HepG2 (cell line): ENCODE measurements around the gene ZNF217.
"Not testable (repeated sequence)": the region's sequence is repeated elsewhere in the genome, so short reads cannot be mapped to it uniquely, and the experiment has no call there.

Source experiments
- ATF3 ChIP-seq: sonication (generic); formaldehyde crosslinking; IDR thresholded peaks from 2 replicates; pipeline ENCODE4 v1.4.0; 2020; ENCODE audit warnings: missing genetic modification reagents
- EP300 ChIP-seq, 3 experiments: sonication (generic) in 1 of 3; formaldehyde crosslinking in 1 of 3; IDR thresholded peaks; 2 replicates each; pipeline versions ENCODE4 v1.5.1 to v1.6.1; 2011 to 2020; ENCODE audit warnings: low read depth in 2 of 3, low read length in 2 of 3, borderline replicate concordance in 1 of 3, improper control_type of control experiment in 1 of 3, mild to moderate bottlenecking in 1 of 3, missing genetic modification reagents in 1 of 3, moderate library complexity in 1 of 3
- NFE2 ChIP-seq: sonication (generic); formaldehyde crosslinking; IDR thresholded peaks from 2 replicates; pipeline ENCODE4 v1.4.0; 2020; ENCODE audit warnings: missing genetic modification reagents
- POLR2A ChIP-seq, 2 experiments: IDR thresholded peaks; 2 replicates each; pipeline ENCODE4 v1.6.1; 2011; ENCODE audit warnings: low read depth in 2 of 2, low read length in 2 of 2, mild to moderate bottlenecking in 1 of 2, moderate library complexity in 1 of 2; ENCODE audit not compliant: insufficient read depth in 1 of 2
- SP5 ChIP-seq: IDR thresholded peaks from 2 replicates; pipeline ENCODE4 v1.6.1; 2016; ENCODE audit warnings: low read depth, borderline replicate concordance
- ZBTB7A ChIP-seq: sonication (generic); formaldehyde crosslinking; IDR thresholded peaks from 2 replicates; pipeline ENCODE4 v1.8.0; 2022; ENCODE audit warnings: mild to moderate bottlenecking, missing genetic modification reagents
- ZFP36 ChIP-seq: fragments of 150-350 bp; IDR thresholded peaks from 2 replicates; pipeline ENCODE4 v1.6.1; 2018; ENCODE audit warnings: borderline replicate concordance, low read length, low read depth; ENCODE audit not compliant: partially characterized antibody
- ZNF350 ChIP-seq: sonication (generic); formaldehyde crosslinking; IDR thresholded peaks from 2 replicates; pipeline ENCODE4 v1.4.0; 2020; ENCODE audit warnings: mild to moderate bottlenecking, low read depth, missing genetic modification reagents, borderline replicate concordance

- not testable (repeated sequence) for TF ChIP-seq ATF3 (CRISPR knock-in tag); ZBTB7A; ZFP36; ZNF350 (CRISPR knock-in tag); NFE2; EP300 (IDR thresholded peaks at IDR 0.05; ENCODE audit: low read depth in 2 of 2, low read length in 2 of 2); EP300 (CRISPR knock-in tag; IDR thresholded peaks at IDR 0.05; ENCODE audit: borderline replicate concordance); POLR2A (IDR thresholded peaks at IDR 0.05; ENCODE audit: insufficient read depth in 1 of 2, low read depth in 2 of 2, low read length in 2 of 2); SP5 (CRISPR knock-in tag)
Observed at GRCh38 chr20:53566623-53567022, 27.0 kb downstream of the ZNF217 start.
